Retinal pigment epithelial cell (primary cell): Measurements from ENCODE around the gene PFAS.

Experiments
- DNase-seq: peaks from one replicate; pipeline ENCODE4 v3.0.0-alpha.2; 2010; ENCODE audit warnings: low read depth
- H3K4me3 ChIP-seq: 2 replicates; pipeline ENCODE4 v1.5.1; 2011; ENCODE audit warnings: mild to moderate bottlenecking, low read length, control low read depth, moderate library complexity
- CTCF ChIP-seq: conservative IDR thresholded peaks from 2 replicates; pipeline ENCODE4 v1.5.1; 2011; ENCODE audit warnings: low read depth, low read length, control low read depth, inconsistent platforms

Gene PFAS

GRCh38 chr17:8254881-8255280, 5.8 kb downstream of the PFAS start:
- DNase-seq = no peak
- TF ChIP-seq CTCF = no peak
- no peak overlapping the region for H3K4me3 ChIP-seq

GRCh38 chr17:8255499-8255898, 6.4 kb downstream of the PFAS start:
- DNase-seq = no peak
- no peak for TF ChIP-seq CTCF
- no peak overlapping the region for H3K4me3 ChIP-seq

GRCh38 chr17:8256291-8256690, 7.2 kb downstream of the PFAS start:
- H3K4me3 ChIP-seq = no peak overlapping the region
- DNase-seq = no peak
- no peak for TF ChIP-seq CTCF

- H3K4me3 ChIP-seq = no peak overlapping the region
- DNase-seq = no peak
- no peak for TF ChIP-seq CTCF
These were observed 7.6 kb downstream of the PFAS start for GRCh38 chr17:8256691-8257090.

- DNase-seq = no peak
- H3K4me3 ChIP-seq = no peak overlapping the region
- no peak for TF ChIP-seq CTCF
These were observed 8.7 kb downstream of the PFAS start for GRCh38 chr17:8257801-8258200.

- no peak for TF ChIP-seq CTCF
- H3K4me3 ChIP-seq = no peak overlapping the region
- no peak for DNase-seq
These were observed 15.2 kb downstream of the PFAS start for GRCh38 chr17:8264320-8264719.

- TF ChIP-seq CTCF = no peak
- no peak for DNase-seq
- H3K4me3 ChIP-seq = no peak overlapping the region
These were observed 15.9 kb downstream of the PFAS start for GRCh38 chr17:8264836-8265542.
